H1 (cell line): Measurements from ENCODE around the gene URAD. TPM values are rescaled to one million over a fixed set of nuclear protein-coding genes. Genes with fewer than 3 reads are reported as not detected.

Experiments
- CTCF ChIA-PET: fragments of 300-600 bp; sonication (Branson Sonifier 250); formaldehyde crosslinking; loops from one replicate; lab custom pipeline; 2021; ENCODE audit not compliant: partially characterized antibody; lab: Charles Lee
- POLR2A ChIA-PET: fragments of 300-600 bp; sonication (Branson Sonifier 250); formaldehyde crosslinking; loops from one replicate; lab custom pipeline; 2021; ENCODE audit warnings: inconsistent platforms; ENCODE audit not compliant: partially characterized antibody; lab: Charles Lee
- DNase-seq, 2 experiments: peaks; one replicate each; pipeline versions ENCODE4 v3.0.0 to v3.0.0-alpha.2; 2010 to 2022; ENCODE audit warnings: low spot score in 2 of 2, low read depth in 1 of 2, mixed read lengths in 1 of 2
- FAIRE-seq: peaks from 2 replicates; lab custom pipeline; 2011; peaks lifted over from hg19 to GRCh38; lab: Jason Lieb, UNC
- H2AFZ ChIP-seq: 2 replicates; pipeline ENCODE4 v1.8.1; 2012; ENCODE audit warnings: low read length, inconsistent platforms
- H2AK5ac ChIP-seq: 2 replicates; pipeline ENCODE4 v1.6.1; 2013; ENCODE audit warnings: low read depth, low read length
- H2BK120ac ChIP-seq: replicated peaks from 2 replicates; pipeline ENCODE3; 2013; ENCODE audit warnings: low read depth, low read length, inconsistent platforms
- H2BK12ac ChIP-seq: 2 replicates; pipeline ENCODE4 v1.6.1; 2013; ENCODE audit warnings: low read depth, low read length
- H2BK15ac ChIP-seq: 2 replicates; pipeline ENCODE4 v1.6.1; 2013; ENCODE audit warnings: low read length
- H2BK20ac ChIP-seq: 2 replicates; pipeline ENCODE4 v1.6.1; 2013; ENCODE audit warnings: low read length
- H2BK5ac ChIP-seq: 2 replicates; pipeline ENCODE4 v1.6.1; 2013; ENCODE audit warnings: low read depth, low read length
- H3K14ac ChIP-seq: 2 replicates; pipeline ENCODE4 v1.6.1; 2013; ENCODE audit warnings: inconsistent platforms; ENCODE audit not compliant: insufficient read length
- H3K18ac ChIP-seq: 2 replicates; pipeline ENCODE4 v1.6.1; 2013; ENCODE audit warnings: low read length; ENCODE audit errors: extremely low read depth
- H3K23ac ChIP-seq: 2 replicates; pipeline ENCODE4 v1.6.1; 2013; ENCODE audit warnings: inconsistent platforms; ENCODE audit not compliant: insufficient read length
- H3K23me2 ChIP-seq: 2 replicates; pipeline ENCODE4 v1.6.1; 2013; ENCODE audit warnings: low read depth, low read length
- H3K27ac ChIP-seq: 2 replicates; pipeline ENCODE4 v1.6.1; 2011; ENCODE audit warnings: low read depth, low read length, inconsistent platforms
- H3K27me3 ChIP-seq, 4 experiments: replicated peaks in 1 of 4; 1 replicate in 1 of 4; 2 replicates in 3 of 4; pipeline versions ENCODE4 v1.6.1 to v1.8.1; 2011 to 2013; ENCODE audit warnings: low read length in 3 of 4, mild to moderate bottlenecking in 3 of 4, inconsistent platforms in 2 of 4, mixed read lengths in 2 of 4, moderate library complexity in 1 of 4; ENCODE audit not compliant: control insufficient read depth in 3 of 4, insufficient read depth in 3 of 4; ENCODE audit errors: extremely low read depth in 1 of 4
- H3K36me3 ChIP-seq, 4 experiments: 2 replicates each; pipeline versions ENCODE4 v1.6.1 to v1.8.1; 2011 to 2013; ENCODE audit warnings: mild to moderate bottlenecking in 4 of 4, low read length in 3 of 4, moderate library complexity in 2 of 4, control low read depth in 1 of 4, inconsistent platforms in 1 of 4; ENCODE audit not compliant: insufficient read depth in 4 of 4, control insufficient read depth in 2 of 4
- H3K4ac ChIP-seq: replicated peaks from 2 replicates; pipeline ENCODE3; 2013; ENCODE audit warnings: low read length, low read depth, mixed read lengths, inconsistent platforms; ENCODE audit not compliant: insufficient read length
- H3K4me1 ChIP-seq, 4 experiments: replicated peaks in 1 of 4; 1 replicate in 1 of 4; 2 replicates in 3 of 4; pipeline versions ENCODE4 v1.6.1 to v1.8.1; 2011 to 2013; ENCODE audit warnings: low read length in 3 of 4, inconsistent platforms in 2 of 4, mixed read lengths in 1 of 4; ENCODE audit not compliant: insufficient read depth in 4 of 4, control insufficient read depth in 3 of 4
- H3K4me2 ChIP-seq, 2 experiments: 2 replicates each; pipeline versions ENCODE4 v1.6.1 to v1.8.1; 2011 to 2013; ENCODE audit warnings: low read depth in 2 of 2, low read length in 2 of 2, control low read depth in 1 of 2, inconsistent platforms in 1 of 2, mild to moderate bottlenecking in 1 of 2; ENCODE audit not compliant: insufficient read depth in 1 of 2
- H3K4me3 ChIP-seq, 4 experiments: fragments of 200-600, 300-600 bp in 1 of 4; sonication (generic), shearing (Covaris generic), sonication (Bioruptor Twin) in 1 of 4; 2 replicates each; pipeline versions ENCODE4 v1.5.1 to v1.8.1; 2011 to 2016; ENCODE audit warnings: low read length in 4 of 4, low read depth in 3 of 4, control low read depth in 2 of 4, inconsistent platforms in 2 of 4, mild to moderate bottlenecking in 2 of 4, mixed read lengths in 1 of 4, moderate library complexity in 1 of 4; ENCODE audit not compliant: insufficient read depth in 2 of 4; ENCODE audit errors: extremely low read depth in 1 of 4
- H3K56ac ChIP-seq: replicated peaks from 2 replicates; pipeline ENCODE3; 2013; ENCODE audit warnings: low read depth, mild to moderate bottlenecking, mixed read lengths, low read length, inconsistent platforms; ENCODE audit not compliant: insufficient read length
- H3K79me1 ChIP-seq: 2 replicates; pipeline ENCODE4 v1.6.1; 2013; ENCODE audit warnings: low read depth, low read length, control low read depth
- H3K79me2 ChIP-seq, 2 experiments: 2 replicates each; pipeline versions ENCODE4 v1.6.1 to v1.8.1; 2012 to 2013; ENCODE audit warnings: low read length in 2 of 2, mild to moderate bottlenecking in 2 of 2, inconsistent platforms in 1 of 2; ENCODE audit not compliant: insufficient read depth in 2 of 2, control insufficient read depth in 1 of 2
- H3K9ac ChIP-seq, 4 experiments: replicated peaks in 1 of 4; 1 replicate in 1 of 4; 2 replicates in 3 of 4; pipeline versions ENCODE4 v1.6.1 to v1.8.1; 2011 to 2013; ENCODE audit warnings: low read depth in 3 of 4, low read length in 3 of 4, control low read depth in 2 of 4, mild to moderate bottlenecking in 2 of 4, moderate library complexity in 2 of 4, inconsistent platforms in 1 of 4; ENCODE audit errors: extremely low read depth in 1 of 4
- H3K9me3 ChIP-seq, 2 experiments: 2 replicates each; pipeline versions ENCODE4 v1.6.1 to v1.8.1; 2012 to 2013; ENCODE audit warnings: mild to moderate bottlenecking in 2 of 2, moderate library complexity in 2 of 2, control low read depth in 1 of 2, inconsistent platforms in 1 of 2, low read depth in 1 of 2, low read length in 1 of 2, mixed read lengths in 1 of 2; ENCODE audit not compliant: insufficient read depth in 2 of 2
- H4K20me1 ChIP-seq, 2 experiments: replicated peaks in 1 of 2; 2 replicates each; pipeline versions ENCODE3 to v1.8.1; 2011 to 2013; ENCODE audit warnings: inconsistent platforms in 2 of 2, low read length in 2 of 2, mild to moderate bottlenecking in 1 of 2; ENCODE audit not compliant: insufficient read depth in 2 of 2, control insufficient read depth in 1 of 2
- H4K5ac ChIP-seq: 2 replicates; pipeline ENCODE4 v1.6.1; 2013; ENCODE audit warnings: low read length, low read depth, mixed read lengths, inconsistent platforms; ENCODE audit not compliant: insufficient read length
- H4K8ac ChIP-seq: 2 replicates; pipeline ENCODE4 v1.8.0; 2013; ENCODE audit warnings: mild to moderate bottlenecking, moderate library complexity, low read length, inconsistent platforms; ENCODE audit not compliant: insufficient read depth; ENCODE audit errors: extremely low read depth
- H4K91ac ChIP-seq: replicated peaks from 2 replicates; pipeline ENCODE3; 2013; ENCODE audit warnings: low read length, mixed read lengths, inconsistent platforms; ENCODE audit not compliant: insufficient read length
- CREB1 ChIP-seq: IDR thresholded peaks from 2 replicates; pipeline ENCODE4 v1.6.1; 2012; ENCODE audit warnings: inconsistent platforms
- WGBS, 2 experiments: shearing (Covaris generic) in 1 of 2; methylation state at CpG; one replicate each; pipeline versions ENCODE4 v1.1.6 to v1.1.7; 2013 to 2015; ENCODE audit warnings: low lambda C conversion rate in 2 of 2, mixed read lengths in 2 of 2, inconsistent platforms in 1 of 2, low coverage in 1 of 2, missing lambda C conversion rate in 1 of 2; ENCODE audit not compliant: insufficient replicate concordance in 2 of 2, insufficient coverage in 1 of 2, insufficient read length in 1 of 2; ENCODE audit errors: extremely low coverage in 1 of 2, missing lambda C conversion rate in 1 of 2; 5-methylcytosine and 5-hydroxymethylcytosine counted together
- polyA plus RNA-seq, 7 experiments: library from polyadenylated mRNA; depleted of rRNA in 3 of 7; stranded (reverse) in 5 of 7; unstranded in 2 of 7; fragments of >200 nt in 5 of 7; fragments of 200-250 nt in 2 of 7; gene quantifications; 1 replicate in 5 of 7; 2 replicates in 1 of 7; 4 replicates in 1 of 7; pipeline versions ENCODE4 v1.2.1 to v1.2.3, GENCODE V29; 2011 to 2013; ENCODE audit warnings: missing spikeins in 2 of 7, mixed read lengths in 2 of 7
- total RNA-seq: library from RNA; stranded (reverse); fragmentation: NEBNext Ultra II Directional; extraction: Animal tissue kit (Norgen Biotek cat#: 25700); gene quantifications from 2 replicates; pipeline ENCODE4 v1.2.1, GENCODE V29; 2021

The URAD gene
- total and polyA plus RNA-seq, 2 of the 8 experiments (the other 6 are each of a cell fraction or from before 2014, with no cell fraction given) = not detected

- H2AFZ ChIP-seq = no peak overlapping the region
- H2BK120ac ChIP-seq = no peak overlapping the region
- FAIRE-seq (no peak), DNase-seq (no peak)
- H3K9me3 ChIP-seq = peaks cover 0 to 3% of the 10 kb centered on the region in 2 experiments; a peak in 1 of 4 replicates
- H3K79me2 ChIP-seq = no peaks in the 10 kb centered on the region
- no peak for TF ChIP-seq CREB1
- no peaks in the 10 kb centered on the region for H3K79me1 ChIP-seq
- POLR2A ChIA-PET = no interaction called here
- no peaks in the 10 kb centered on the region for H3K4me1 ChIP-seq
- no peak overlapping the region for H4K8ac ChIP-seq
- no peak overlapping the region for H2BK12ac ChIP-seq
- no peak overlapping the region for H3K23ac ChIP-seq
- H3K4me2 ChIP-seq = no peak overlapping the region
- 84% methylated on average over 6 of the region's 6 CpGs; no CpG with 5 or more reads in 1 of the 2 experiments for WGBS, 2 experiments
- H4K91ac ChIP-seq = no peak overlapping the region
- no peaks in the 10 kb centered on the region for H3K23me2 ChIP-seq
- no peak overlapping the region for H3K14ac ChIP-seq
- H3K4ac ChIP-seq = no peak overlapping the region
- no peaks in the 10 kb centered on the region for H3K36me3 ChIP-seq
- no peak overlapping the region for H4K5ac ChIP-seq
- no peaks in the 10 kb centered on the region for H3K27me3 ChIP-seq
- H3K56ac ChIP-seq = no peak overlapping the region
- CTCF ChIA-PET = no interaction called here
- H3K18ac ChIP-seq = no peak overlapping the region
- H2AK5ac ChIP-seq = no peak overlapping the region
- no peak overlapping the region for H2BK5ac ChIP-seq
- H4K20me1 ChIP-seq = no peaks in the 10 kb centered on the region
- H2BK20ac ChIP-seq = no peak overlapping the region
- no peak overlapping the region for H3K4me3 ChIP-seq
- H3K9ac ChIP-seq = peak overlapping the region in 1 of 4 experiments; percentile 10; a peak in 1 of 7 replicates
- H2BK15ac ChIP-seq = no peak overlapping the region
- no peak overlapping the region for H3K27ac ChIP-seq
Measured at GRCh38 chr13:28035146-28035782, 46.8 kb upstream of the URAD start.
